Fibroblast of lung (primary cell): Measurements from ENCODE around the gene PNPLA8. TPM values are rescaled to one million over a fixed set of nuclear protein-coding genes. Genes with fewer than 3 reads are reported as not detected.
A peak's percentile ranks its signal among the peaks of the same experiment; 100 is the strongest.

Experiments used
- DNase-seq, 2 donors: peaks; one replicate each; pipeline versions ENCODE4 v3.0.0 to v3.0.0-alpha.2; 2010; ENCODE audit warnings: low read depth in 2 of 2
- H2AFZ ChIP-seq: 2 replicates; pipeline ENCODE4 v1.5.1; 2012; ENCODE audit warnings: low read length, control low read depth, inconsistent platforms
- H3K27ac ChIP-seq: 2 replicates; pipeline ENCODE4 v1.5.1; 2011; ENCODE audit warnings: low read length, control low read depth; ENCODE audit not compliant: insufficient read depth
- H3K27me3 ChIP-seq: 2 replicates; pipeline ENCODE4 v1.5.1; 2011; ENCODE audit warnings: mild to moderate bottlenecking, low read length; ENCODE audit not compliant: control insufficient read depth, insufficient read depth
- H3K36me3 ChIP-seq: 2 replicates; pipeline ENCODE4 v1.5.1; 2011; ENCODE audit warnings: low read length; ENCODE audit not compliant: control insufficient read depth, insufficient read depth
- H3K4me1 ChIP-seq: 2 replicates; pipeline ENCODE4 v1.5.1; 2011; ENCODE audit warnings: low read length; ENCODE audit not compliant: control insufficient read depth, insufficient read depth; ENCODE audit errors: extremely low read depth
- H3K4me2 ChIP-seq: 2 replicates; pipeline ENCODE4 v1.5.1; 2011; ENCODE audit warnings: low read length, control low read depth; ENCODE audit not compliant: insufficient read depth; ENCODE audit errors: extremely low read depth
- H3K4me3 ChIP-seq, 4 experiments: fragments of 200-600 bp in 1 of 4; sonication (generic) in 1 of 4; replicated peaks in 1 of 4; 2 replicates each; pipeline ENCODE4 v1.5.1; 2011 to 2016; ENCODE audit warnings: low read length in 4 of 4, low read depth in 3 of 4, mild to moderate bottlenecking in 3 of 4, control low read depth in 2 of 4, inconsistent platforms in 1 of 4, mixed read lengths in 1 of 4; ENCODE audit not compliant: insufficient read depth in 1 of 4; ENCODE audit errors: control extremely low read depth in 1 of 4
- H3K79me2 ChIP-seq: 2 replicates; pipeline ENCODE4 v1.5.1; 2012; ENCODE audit warnings: mild to moderate bottlenecking, low read length, inconsistent platforms; ENCODE audit not compliant: control insufficient read depth, insufficient read depth
- H3K9ac ChIP-seq: 2 replicates; pipeline ENCODE4 v1.5.1; 2011; ENCODE audit warnings: mild to moderate bottlenecking, low read length, control low read depth; ENCODE audit not compliant: insufficient read depth
- H3K9me3 ChIP-seq: 2 replicates; pipeline ENCODE4 v1.5.1; 2012; ENCODE audit warnings: low read depth, low read length; ENCODE audit not compliant: control insufficient read depth, insufficient read depth
- H4K20me1 ChIP-seq: 2 replicates; pipeline ENCODE4 v1.5.1; 2011; ENCODE audit warnings: low read length; ENCODE audit not compliant: control insufficient read depth, insufficient read depth; ENCODE audit errors: extremely low read depth
- CTCF ChIP-seq, 2 donors: IDR thresholded peaks in 1 of 2; conservative IDR thresholded peaks in 1 of 2; 1 replicate in 1 of 2; 2 replicates in 1 of 2; pipeline ENCODE4 v1.5.1; 2011 to 2012; ENCODE audit warnings: low read length in 2 of 2, control low read depth in 1 of 2, inconsistent platforms in 1 of 2, low read depth in 1 of 2, mild to moderate bottlenecking in 1 of 2
- EZH2 ChIP-seq: IDR thresholded peaks from 2 replicates; pipeline ENCODE4 v1.5.1; 2012; ENCODE audit warnings: low read length, control low read depth, mild to moderate bottlenecking; ENCODE audit errors: missing control alignments
- polyA plus RNA-seq, 2 donors: library from polyadenylated mRNA; depleted of rRNA in 1 of 2; stranded (reverse) in 1 of 2; unstranded in 1 of 2; fragments of >200 nt; gene quantifications; 2 replicates each; pipeline ENCODE4 v1.2.1, GENCODE V29; 2011 to 2012; ENCODE audit warnings: missing spikeins in 1 of 2
- total RNA-seq: library from RNA; depleted of rRNA; stranded (reverse); fragments of >200 nt; gene quantifications from 2 replicates; pipeline ENCODE4 v1.2.1, GENCODE V29; 2014

PNPLA8 gene
- total and polyA plus RNA-seq, 2 donors (not counting 1 experiment from before 2014, with no cell fraction given), result 27.9 to 36.7 TPM

- Histone ChIP-seq H2AFZ (no peak overlapping the region), H3K4me2 (no peak overlapping the region)
These were observed 46.5 kb upstream of the PNPLA8 start for GRCh38 chr7:108572480-108572879.

GRCh38 chr7:108570146-108570755 is 44.3 kb upstream of the PNPLA8 start:
- peaks cover 39% of the 10 kb centered on the region for H3K79me2 ChIP-seq
- DNase-seq, result peak; percentile 43 to 55

More at GRCh38 chr7:108572480-108572879, 46.5 kb upstream of the PNPLA8 start:
- Histone ChIP-seq H3K9ac (no peak overlapping the region), H3K27ac (no peak overlapping the region), H3K36me3 (no peaks in the 10 kb centered on the region), H3K9me3 (no peaks in the 10 kb centered on the region), H3K27me3 (no peaks in the 10 kb centered on the region), H3K4me1 (no peaks in the 10 kb centered on the region), H3K4me3 (no peak overlapping the region), H3K79me2 (peaks cover 28% of the 10 kb centered on the region), H4K20me1 (no peaks in the 10 kb centered on the region)
- TF ChIP-seq CTCF (conservative IDR thresholded peaks at IDR 0.05 in 1 of 2, IDR thresholded peaks at IDR 0.05 in 1 of 2; ENCODE audit: low read depth in 1 of 2, low read length in 2 of 2) (no peak), EZH2 (no peak)
- DNase-seq, result no peak

More at GRCh38 chr7:108570146-108570755, 44.3 kb upstream of the PNPLA8 start:
- Histone ChIP-seq H3K27ac (peak overlapping the region; percentile 100), H3K4me3 (peak overlapping the region; percentile 80 to 98 (median 92)), H3K27me3 (no peaks in the 10 kb centered on the region), H3K36me3 (no peaks in the 10 kb centered on the region), H3K4me1 (no peaks in the 10 kb centered on the region), H2AFZ (peak overlapping the region; percentile 97), H3K4me2 (peak overlapping the region; percentile 88), H4K20me1 (no peaks in the 10 kb centered on the region), H3K9me3 (no peaks in the 10 kb centered on the region), H3K9ac (peak overlapping the region; percentile 98)
- TF ChIP-seq CTCF (conservative IDR thresholded peaks at IDR 0.05 in 1 of 2, IDR thresholded peaks at IDR 0.05 in 1 of 2; ENCODE audit: low read depth in 1 of 2, low read length in 2 of 2) (no peak), EZH2 (no peak)
